HepG2 (cell line): ENCODE measurements around the gene ZNF320. TPM values are rescaled to one million over a fixed set of nuclear protein-coding genes. Genes with fewer than 3 reads are reported as not detected.

ENCODE experiments used
- ATAC-seq: fragments of 200-7000 bp; cut with Tn5 transposase; 3 replicates; pipeline ENCODE4 v1.9.1; 2020; ENCODE audit warnings: mild to moderate bottlenecking, moderate library complexity
- BruUV-seq: library from RNA; stranded (reverse); fragments of 400-500 nt; replicated peaks from 2 replicates; lab custom pipeline; 2021; lab: Mats Ljungman, UMichigan
- CTCF ChIA-PET: fragments of 300-600 bp; formaldehyde crosslinking; extraction: SDS; loops from one replicate; lab custom pipeline; 2021; ENCODE audit warnings: low total read pairs, inconsistent platforms, low intra/inter-chr PET ratio; lab: Yijun Ruan, JAX
- POLR2A ChIA-PET: fragments of 350-600 bp; sonication (Branson Sonifier 250); formaldehyde crosslinking; loops from one replicate; lab custom pipeline; 2020; ENCODE audit warnings: antibody characterized with exemption, inconsistent platforms; lab: Yijun Ruan, JAX
- DNase-seq: peaks from one replicate; pipeline ENCODE4 v3.0.0-alpha.2; 2015; ENCODE audit warnings: low spot score
- FAIRE-seq: peaks from 3 replicates; lab custom pipeline; 2011; peaks lifted over from hg19 to GRCh38; lab: Jason Lieb, UNC
- H2AFZ ChIP-seq: one replicate; pipeline ENCODE4 v1.6.1; 2011; ENCODE audit warnings: low read length, inconsistent platforms
- H3K27ac ChIP-seq: fragments of 300-600 bp; 3 replicates; pipeline ENCODE4 v1.8.0; 2011; ENCODE audit warnings: mixed run types, mild to moderate bottlenecking, mixed read lengths, low read length, inconsistent platforms; ENCODE audit not compliant: insufficient read depth; ENCODE audit errors: extremely low read length
- H3K27me3 ChIP-seq, 2 experiments: fragments of 200-600 bp in 1 of 2; 2 replicates in 1 of 2; 3 replicates in 1 of 2; pipeline versions ENCODE4 v1.6.0 to v1.8.0; 2011; ENCODE audit warnings: low read length in 2 of 2, mild to moderate bottlenecking in 2 of 2, moderate library complexity in 2 of 2, inconsistent platforms in 1 of 2; ENCODE audit not compliant: insufficient read depth in 2 of 2, control insufficient read depth in 1 of 2
- H3K36me3 ChIP-seq, 2 experiments: fragments of 200-600 bp in 1 of 2; replicated peaks in 1 of 2; 2 replicates in 1 of 2; 3 replicates in 1 of 2; pipeline versions ENCODE4 v1.5.1 to v1.8.0; 2011; ENCODE audit warnings: low read length in 2 of 2, inconsistent platforms in 1 of 2; ENCODE audit not compliant: insufficient read depth in 2 of 2, control insufficient read depth in 1 of 2
- H3K4me1 ChIP-seq: 2 replicates; pipeline ENCODE4 v1.5.1; 2012; ENCODE audit warnings: low read length, inconsistent platforms; ENCODE audit not compliant: insufficient read depth
- H3K4me2 ChIP-seq: 2 replicates; pipeline ENCODE4 v1.6.0; 2011; ENCODE audit warnings: low read depth, low read length, inconsistent platforms
- H3K4me3 ChIP-seq, 3 experiments: fragments of 200-600 bp in 1 of 3; sonication (generic), shearing (Covaris generic) in 1 of 3; replicated peaks in 1 of 3; 2 replicates each; pipeline ENCODE4 v1.5.1; 2011 to 2016; ENCODE audit warnings: low read length in 3 of 3, inconsistent platforms in 2 of 3, low read depth in 2 of 3, mild to moderate bottlenecking in 2 of 3, control low read depth in 1 of 3, mixed read lengths in 1 of 3; ENCODE audit not compliant: insufficient read depth in 1 of 3
- H3K79me2 ChIP-seq: one replicate; pipeline ENCODE4 v1.6.1; 2011; ENCODE audit warnings: low read length, inconsistent platforms; ENCODE audit not compliant: insufficient read depth
- H3K9ac ChIP-seq: 2 replicates; pipeline ENCODE4 v1.6.0; 2011; ENCODE audit warnings: mild to moderate bottlenecking, low read depth, low read length, inconsistent platforms; ENCODE audit not compliant: insufficient read depth
- H3K9me3 ChIP-seq: 2 replicates; pipeline ENCODE4 v1.5.1; 2012; ENCODE audit warnings: mild to moderate bottlenecking, low read length
- H4K20me1 ChIP-seq: 2 replicates; pipeline ENCODE4 v1.6.0; 2011; ENCODE audit warnings: inconsistent platforms, mild to moderate bottlenecking, low read length, moderate library complexity; ENCODE audit not compliant: insufficient read depth
- STAT5B ChIP-seq: sonication (generic); formaldehyde crosslinking; IDR thresholded peaks from 2 replicates; pipeline ENCODE4 v1.4.0; 2020; ENCODE audit warnings: missing genetic modification reagents
- ZKSCAN8 ChIP-seq: IDR thresholded peaks from 2 replicates; pipeline ENCODE4 v1.6.1; 2016; ENCODE audit warnings: borderline replicate concordance, missing genetic modification reagents, missing compliant biosample characterization
- ZNF124 ChIP-seq: sonication (generic); formaldehyde crosslinking; IDR thresholded peaks from 2 replicates; pipeline ENCODE4 v1.4.0; 2020; ENCODE audit warnings: missing genetic modification reagents
- ZNF251 ChIP-seq: sonication (generic); formaldehyde crosslinking; IDR thresholded peaks from 2 replicates; pipeline ENCODE4 v1.9.0; 2021; ENCODE audit warnings: mild to moderate bottlenecking, missing genetic modification reagents
- ZNF337 ChIP-seq: sonication (generic); formaldehyde crosslinking; IDR thresholded peaks from 2 replicates; pipeline ENCODE4 v1.5.1; 2020; ENCODE audit warnings: missing genetic modification reagents, low read depth, mild to moderate bottlenecking, borderline replicate concordance
- ZNF629 ChIP-seq: sonication (generic); formaldehyde crosslinking; conservative IDR thresholded peaks from 2 replicates; pipeline ENCODE4 v1.5.0; 2020; ENCODE audit warnings: missing genetic modification reagents
- ZNF749 ChIP-seq: sonication (generic); formaldehyde crosslinking; IDR thresholded peaks from 2 replicates; pipeline ENCODE4 v1.8.0; 2022; ENCODE audit warnings: mild to moderate bottlenecking, missing genetic modification reagents, moderate library complexity, borderline replicate concordance
- ZNF766 ChIP-seq: sonication (generic); formaldehyde crosslinking; IDR thresholded peaks from 2 replicates; pipeline ENCODE4 v1.5.0; 2020; ENCODE audit warnings: missing genetic modification reagents, borderline replicate concordance
- WGBS: methylation state at CpG from one replicate; pipeline ENCODE4 v1.1.6; 2017; ENCODE audit warnings: low lambda C conversion rate; 5-methylcytosine and 5-hydroxymethylcytosine counted together
- in situ Hi-C: cut with HindIII; loops from 2 replicates; pipeline ENCODE4 v1.10.0; 2017; ENCODE audit warnings: low pct_unique_long_range_greater_than_20kb; ENCODE audit not compliant: extremely low pct_ligation_motif_present
- intact Hi-C: fragments of 100-400 bp; cut with micrococcal nuclease; formaldehyde crosslinking; loops from one replicate; pipeline ENCODE4 v1.10.0; 2022; ENCODE audit not compliant: unreplicated experiment
- polyA plus RNA-seq, 8 experiments: library from polyadenylated mRNA; depleted of rRNA in 3 of 8; stranded (reverse) in 7 of 8; unstranded in 1 of 8; fragments of >200 nt; fragmentation: Illumina TruSeq in 4 of 8; extraction: Trizol in 4 of 8; gene quantifications; 2 replicates each; pipeline versions ENCODE4 v1.2.1 to v1.2.3, GENCODE V29; 2011 to 2016; ENCODE audit warnings: low read depth in 4 of 8, missing spikeins in 1 of 8, mixed read lengths in 1 of 8; ENCODE audit not compliant: insufficient read depth in 1 of 8
- total RNA-seq, 5 experiments: library from RNA; depleted of rRNA; stranded (reverse); fragments of >200 nt; fragmentation: Illumina TruSeq; extraction: Trizol; gene quantifications; 2 replicates each; pipeline ENCODE4 v1.2.3, GENCODE V29; 2016; ENCODE audit warnings: low read depth in 1 of 5
- TF ChIP-seq, protein P1 (sequence below): sonication (generic); formaldehyde crosslinking; IDR thresholded peaks from one replicate; pipeline ENCODE4 v1.5.1; 2020; ENCODE audit warnings: mild to moderate bottlenecking, missing genetic modification reagents; ENCODE audit errors: not compliant biosample characterization
- TF ChIP-seq, protein P2 (sequence below): sonication (generic); formaldehyde crosslinking; IDR thresholded peaks from 2 replicates; pipeline ENCODE4 v1.5.1; 2020; ENCODE audit warnings: missing genetic modification reagents, mild to moderate bottlenecking, borderline replicate concordance

The ZNF320 gene
- total and polyA plus RNA-seq, 2 of the 13 experiments (the other 11 are each of a cell fraction or from before 2014, with no cell fraction given) = 0.49 TPM; not detected in 1

DNA sequence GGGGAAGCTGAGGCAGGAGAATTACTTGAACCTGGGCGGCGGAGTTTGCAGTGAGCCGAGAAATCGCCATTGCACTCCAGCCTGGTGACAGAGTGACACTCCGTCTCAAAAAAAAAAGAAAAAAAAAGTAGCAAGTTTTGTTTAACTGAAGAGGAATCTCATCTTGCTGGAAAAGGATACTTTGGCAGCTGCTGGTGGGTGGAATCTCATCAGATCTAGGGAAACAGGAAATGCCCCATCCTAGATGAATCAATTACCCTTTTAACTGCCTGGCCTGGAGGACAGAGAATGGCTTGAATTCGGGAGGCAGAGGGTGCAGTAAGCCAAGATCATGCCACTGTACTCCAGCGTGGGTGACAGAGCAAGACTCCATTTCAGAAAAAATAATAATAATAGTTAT, 8.4 kb downstream of the ZNF320 start:
- H4K20me1 ChIP-seq = no peaks in the 10 kb centered on the region
- intact Hi-C loops = no loop called here
- CTCF ChIA-PET = no interaction called here
- no peaks in the 10 kb centered on the region for H3K4me1 ChIP-seq
- in situ Hi-C loops = no loop called here
- no peaks in the 10 kb centered on the region for H3K36me3 ChIP-seq
- no peak overlapping the region for H3K9ac ChIP-seq
- TF ChIP-seq ZNF124 (CRISPR knock-in tag) = no peak
- TF ChIP-seq STAT5B = no peak
- no peak for TF ChIP-seq ZNF337 (CRISPR knock-in tag)
- TF ChIP-seq, protein P1, sequence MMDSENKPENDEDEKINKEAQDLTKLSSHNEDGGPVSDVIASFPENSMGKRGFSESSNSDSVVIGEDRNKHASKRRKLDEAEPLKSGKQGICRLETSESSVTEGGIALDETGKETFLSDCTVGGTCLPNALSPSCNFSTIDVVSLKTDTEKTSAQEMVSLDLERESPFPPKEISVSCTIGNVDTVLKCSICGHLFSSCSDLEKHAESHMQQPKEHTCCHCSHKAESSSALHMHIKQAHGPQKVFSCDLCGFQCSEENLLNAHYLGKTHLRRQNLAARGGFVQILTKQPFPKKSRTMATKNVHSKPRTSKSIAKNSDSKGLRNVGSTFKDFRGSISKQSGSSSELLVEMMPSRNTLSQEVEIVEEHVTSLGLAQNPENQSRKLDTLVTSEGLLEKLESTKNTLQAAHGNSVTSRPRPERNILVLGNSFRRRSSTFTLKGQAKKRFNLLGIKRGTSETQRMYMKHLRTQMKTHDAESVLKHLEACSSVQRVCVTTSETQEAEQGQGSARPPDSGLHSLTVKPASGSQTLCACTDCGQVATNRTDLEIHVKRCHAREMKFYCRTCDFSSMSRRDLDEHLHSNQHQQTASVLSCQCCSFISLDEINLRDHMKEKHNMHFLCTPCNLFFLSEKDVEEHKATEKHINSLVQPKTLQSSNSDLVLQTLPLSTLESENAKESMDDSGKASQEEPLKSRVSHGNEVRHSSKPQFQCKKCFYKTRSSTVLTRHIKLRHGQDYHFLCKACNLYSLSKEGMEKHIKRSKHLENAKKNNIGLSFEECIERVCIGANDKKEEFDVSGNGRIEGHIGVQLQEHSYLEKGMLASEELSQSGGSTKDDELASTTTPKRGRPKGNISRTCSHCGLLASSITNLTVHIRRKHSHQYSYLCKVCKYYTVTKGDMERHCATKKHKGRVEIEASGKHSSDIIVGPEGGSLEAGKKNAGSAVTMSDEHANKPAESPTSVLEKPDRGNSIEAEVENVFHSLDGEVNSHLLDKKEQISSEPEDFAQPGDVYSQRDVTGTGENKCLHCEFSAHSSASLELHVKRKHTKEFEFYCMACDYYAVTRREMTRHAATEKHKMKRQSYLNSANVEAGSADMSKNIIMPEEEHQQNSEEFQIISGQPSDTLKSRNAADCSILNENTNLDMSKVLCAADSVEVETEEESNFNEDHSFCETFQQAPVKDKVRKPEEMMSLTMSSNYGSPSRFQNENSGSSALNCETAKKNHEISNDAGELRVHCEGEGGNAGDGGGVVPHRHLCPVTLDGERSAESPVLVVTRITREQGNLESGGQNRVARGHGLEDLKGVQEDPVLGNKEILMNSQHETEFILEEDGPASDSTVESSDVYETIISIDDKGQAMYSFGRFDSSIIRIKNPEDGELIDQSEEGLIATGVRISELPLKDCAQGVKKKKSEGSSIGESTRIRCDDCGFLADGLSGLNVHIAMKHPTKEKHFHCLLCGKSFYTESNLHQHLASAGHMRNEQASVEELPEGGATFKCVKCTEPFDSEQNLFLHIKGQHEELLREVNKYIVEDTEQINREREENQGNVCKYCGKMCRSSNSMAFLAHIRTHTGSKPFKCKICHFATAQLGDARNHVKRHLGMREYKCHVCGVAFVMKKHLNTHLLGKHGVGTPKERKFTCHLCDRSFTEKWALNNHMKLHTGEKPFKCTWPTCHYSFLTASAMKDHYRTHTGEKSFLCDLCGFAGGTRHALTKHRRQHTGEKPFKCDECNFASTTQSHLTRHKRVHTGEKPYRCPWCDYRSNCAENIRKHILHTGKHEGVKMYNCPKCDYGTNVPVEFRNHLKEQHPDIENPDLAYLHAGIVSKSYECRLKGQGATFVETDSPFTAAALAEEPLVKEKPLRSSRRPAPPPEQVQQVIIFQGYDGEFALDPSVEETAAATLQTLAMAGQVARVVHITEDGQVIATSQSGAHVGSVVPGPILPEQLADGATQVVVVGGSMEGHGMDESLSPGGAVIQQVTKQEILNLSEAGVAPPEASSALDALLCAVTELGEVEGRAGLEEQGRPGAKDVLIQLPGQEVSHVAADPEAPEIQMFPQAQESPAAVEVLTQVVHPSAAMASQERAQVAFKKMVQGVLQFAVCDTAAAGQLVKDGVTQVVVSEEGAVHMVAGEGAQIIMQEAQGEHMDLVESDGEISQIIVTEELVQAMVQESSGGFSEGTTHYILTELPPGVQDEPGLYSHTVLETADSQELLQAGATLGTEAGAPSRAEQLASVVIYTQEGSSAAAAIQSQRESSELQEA (CRISPR knock-in tag) = no peak
- no peak for TF ChIP-seq ZKSCAN8 (CRISPR knock-in tag)
- no peak for TF ChIP-seq ZNF749 (CRISPR knock-in tag)
- TF ChIP-seq, protein P2, sequence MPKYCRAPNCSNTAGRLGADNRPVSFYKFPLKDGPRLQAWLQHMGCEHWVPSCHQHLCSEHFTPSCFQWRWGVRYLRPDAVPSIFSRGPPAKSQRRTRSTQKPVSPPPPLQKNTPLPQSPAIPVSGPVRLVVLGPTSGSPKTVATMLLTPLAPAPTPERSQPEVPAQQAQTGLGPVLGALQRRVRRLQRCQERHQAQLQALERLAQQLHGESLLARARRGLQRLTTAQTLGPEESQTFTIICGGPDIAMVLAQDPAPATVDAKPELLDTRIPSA (CRISPR knock-in tag) = no peak
- no peak for TF ChIP-seq ZNF766 (CRISPR knock-in tag)
- no peak for TF ChIP-seq ZNF629 (CRISPR knock-in tag)
- no peak for TF ChIP-seq ZNF251
- TF ChIP-seq, all 625 proteins: peak for 0
- no peak for DNase-seq
- no peaks in the 10 kb centered on the region for H3K79me2 ChIP-seq
- ATAC-seq = no peak
- H3K9me3 ChIP-seq = peaks cover 8% of the 10 kb centered on the region
- H2AFZ ChIP-seq = no peak overlapping the region
- H3K27me3 ChIP-seq = no peaks in the 10 kb centered on the region
- FAIRE-seq = no peak
- H3K4me2 ChIP-seq = no peak overlapping the region
- 55% methylated on average over 7 of the region's 7 CpGs for WGBS
- H3K27ac ChIP-seq = no peak overlapping the region
- no TSS peak for BruUV-seq
- H3K4me3 ChIP-seq = no peak overlapping the region
- POLR2A ChIA-PET = no interaction called here
